Activated gamma-delta T cell treated with Interleukin-2 at 50 U/mL for 16 hours (primary cell): ENCODE measurements around the gene RHOBTB1.
"Not testable (repeated sequence)": the region's sequence is repeated elsewhere in the genome, so short reads cannot be mapped to it uniquely, and the experiment has no call there.

Experiments
- DNase-seq: peaks from one replicate; pipeline ENCODE4 v3.0.0-alpha.2; 2020

The RHOBTB1 gene

DNA sequence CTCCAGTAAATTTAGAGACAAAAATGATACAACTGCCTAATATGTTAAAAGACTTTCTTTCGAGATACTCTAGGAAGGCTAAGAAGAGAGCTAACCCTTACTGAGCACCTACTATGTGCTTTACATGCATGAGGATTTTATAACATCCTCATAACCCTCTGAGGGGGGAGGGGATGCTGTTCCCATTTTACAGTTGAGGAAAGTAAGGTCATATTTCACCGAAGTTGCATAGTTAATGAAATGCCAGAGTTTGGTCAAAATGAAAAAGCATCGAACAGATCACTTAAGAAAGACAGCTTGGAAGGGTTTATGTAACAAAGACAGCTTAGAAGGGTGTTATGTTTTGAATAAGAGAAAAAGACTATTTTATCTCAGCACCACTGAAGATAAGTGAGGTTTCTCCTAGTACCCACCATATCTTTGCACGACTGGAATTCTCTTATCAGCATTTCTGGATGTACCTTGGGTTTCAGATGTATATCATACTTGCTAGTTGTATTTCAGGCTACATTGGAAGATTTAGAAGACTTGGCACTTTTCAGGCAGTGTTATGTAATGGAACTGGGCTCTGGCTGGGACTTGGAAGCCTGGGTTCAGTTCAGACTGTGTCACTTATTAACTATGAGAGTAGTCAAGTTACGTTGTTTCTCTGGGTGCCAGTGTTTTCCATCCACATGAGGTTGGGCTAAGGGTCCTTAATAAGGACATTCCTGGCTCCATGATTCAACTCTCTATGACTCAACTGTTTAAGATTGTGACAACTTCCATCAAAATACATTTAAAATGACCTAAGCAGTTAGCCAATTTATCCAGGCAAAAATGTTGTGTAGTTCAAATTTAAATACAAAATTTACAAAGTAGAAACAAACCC, 6.0 kb downstream of the RHOBTB1 start:
- no peak for DNase-seq

DNA sequence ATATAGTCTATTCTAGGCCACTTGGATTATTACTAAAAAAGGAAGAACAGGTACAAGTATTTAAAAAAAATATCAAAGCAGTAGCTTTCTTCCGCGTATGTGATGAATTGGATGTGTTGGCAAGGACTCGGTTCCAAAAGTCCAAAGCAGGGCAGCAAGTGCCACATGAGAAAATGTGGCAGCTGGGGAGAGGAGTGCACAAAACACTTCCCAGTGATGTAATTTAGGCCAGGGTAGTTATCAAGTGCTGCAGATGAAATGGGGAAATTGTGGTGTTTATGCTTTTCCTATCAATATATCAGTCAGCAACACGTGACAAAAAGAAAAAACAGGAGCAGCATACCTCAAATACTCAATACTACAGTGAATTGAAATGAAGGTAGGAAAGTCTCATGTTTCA, 7.0 kb downstream of the RHOBTB1 start:
- no peak for DNase-seq

DNA sequence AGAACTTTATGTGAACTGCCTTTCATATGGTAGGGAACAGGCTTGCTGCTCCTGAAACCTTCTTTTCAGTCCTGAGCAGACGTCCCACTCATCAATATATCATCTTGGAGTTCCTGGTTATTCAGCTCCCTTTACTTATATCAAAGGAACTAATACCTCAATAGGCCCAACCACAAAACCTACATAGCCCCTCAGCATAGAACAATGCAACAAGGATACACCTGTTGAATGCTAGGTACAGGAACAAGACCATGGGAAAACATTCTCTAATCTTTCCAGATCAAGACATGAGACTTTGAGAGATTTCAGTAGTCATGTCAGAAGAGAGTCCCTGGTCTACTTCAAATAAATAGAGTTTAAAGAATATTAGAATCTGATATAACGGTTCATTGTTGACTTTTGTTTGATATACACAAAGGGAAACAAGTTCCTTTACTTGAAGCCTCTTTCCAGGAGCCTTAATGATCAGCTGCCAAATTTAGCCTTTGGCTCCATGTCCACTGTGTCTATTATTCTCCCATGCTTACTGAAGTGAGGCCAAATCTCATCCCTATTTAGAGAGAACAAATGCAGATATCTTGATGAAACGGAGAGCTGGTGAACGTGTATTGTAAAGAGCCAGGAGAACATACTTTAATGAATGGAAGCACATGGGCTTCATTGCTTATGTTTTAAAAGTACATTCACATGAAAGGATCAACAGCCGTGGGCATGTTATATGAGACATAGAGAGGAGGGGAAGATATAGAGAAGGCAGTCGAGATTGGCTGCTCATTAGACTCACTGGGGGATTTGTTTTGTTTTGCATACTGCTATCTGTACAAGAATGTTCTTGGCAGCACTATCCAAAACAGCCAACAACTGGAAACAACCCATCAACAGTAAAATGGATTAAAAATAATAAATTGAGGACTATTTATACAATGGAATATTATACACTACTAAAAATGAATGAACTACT, 9.5 kb downstream of the RHOBTB1 start:
- no peak for DNase-seq

DNA sequence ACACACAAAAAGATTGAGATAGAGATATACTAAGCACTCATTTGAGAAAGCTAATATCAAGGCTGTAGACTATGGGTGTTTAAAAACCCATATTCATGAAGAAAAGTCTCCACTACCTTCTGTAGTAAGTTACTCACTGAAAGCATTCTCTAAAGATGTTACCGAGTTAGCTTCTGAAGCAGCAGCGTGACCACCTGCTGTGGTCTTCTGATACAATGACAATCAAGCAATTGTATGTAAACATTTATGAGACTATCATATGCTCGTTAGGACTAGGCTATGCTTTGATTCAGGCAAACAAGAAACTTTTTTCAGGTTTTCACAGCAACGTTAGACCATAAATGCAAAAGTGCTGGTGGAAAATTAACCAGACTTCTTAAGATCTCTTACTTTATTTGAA, 11.2 kb downstream of the RHOBTB1 start:
- DNase-seq: no peak

DNA sequence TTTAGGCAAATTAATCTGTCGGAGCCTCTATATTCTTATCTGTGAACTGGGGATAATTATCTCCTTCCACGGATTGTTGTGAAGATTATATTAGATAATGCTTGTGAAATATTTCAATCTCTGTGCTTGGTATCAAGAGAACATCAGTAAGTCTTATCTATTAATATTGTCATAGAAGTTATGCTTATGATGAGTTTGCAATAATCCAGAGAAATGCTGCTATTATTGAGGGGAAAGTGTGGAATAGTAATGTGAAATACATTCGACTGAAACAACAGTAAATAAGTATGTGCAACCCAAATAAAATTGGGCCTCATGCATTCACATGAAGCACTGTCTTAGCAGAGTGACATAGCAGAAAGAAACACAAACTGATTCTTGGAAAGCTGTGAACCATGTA, 13.7 kb downstream of the RHOBTB1 start:
- no peak for DNase-seq

DNA sequence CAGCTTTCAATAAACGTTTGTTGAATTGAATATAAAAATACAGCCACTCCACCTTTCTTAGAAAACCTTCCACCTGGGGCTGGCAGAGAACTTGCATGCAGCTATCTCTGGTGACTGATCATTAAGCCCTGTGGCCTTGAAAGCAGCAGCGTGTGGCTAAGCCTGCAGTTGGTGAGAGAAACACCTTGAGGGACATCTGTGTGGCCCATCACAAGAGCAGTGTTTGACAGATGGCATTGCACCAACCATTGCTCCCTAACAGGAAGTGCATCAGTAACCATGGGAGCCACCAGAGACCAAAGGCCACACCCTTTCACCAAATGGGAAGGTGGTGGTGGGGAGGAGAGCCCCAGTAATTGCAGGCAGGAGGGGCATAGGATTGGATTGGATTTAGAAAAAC, 22.4 kb downstream of the RHOBTB1 start:
- no peak for DNase-seq

DNA sequence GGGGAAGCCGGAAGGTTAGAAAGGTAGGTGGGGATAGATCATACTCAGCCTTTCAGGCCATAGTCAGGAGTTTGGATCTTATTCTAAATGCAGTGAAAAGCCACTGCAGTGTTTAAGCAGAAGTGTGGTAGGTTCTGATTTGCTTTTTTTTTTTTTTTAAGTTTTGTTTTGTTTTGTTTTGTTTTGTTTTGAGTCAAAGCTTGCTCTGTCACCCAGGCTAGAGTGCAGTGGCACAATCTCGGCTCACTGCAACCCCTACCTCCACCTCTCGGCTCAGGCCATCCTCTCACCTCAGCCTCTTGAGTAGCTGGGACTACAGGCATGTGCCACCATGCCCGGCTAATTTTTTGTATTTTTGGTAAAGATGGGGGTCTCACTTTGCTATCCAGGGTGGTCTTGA, 23.5 kb downstream of the RHOBTB1 start:
- DNase-seq: no peak

DNA sequence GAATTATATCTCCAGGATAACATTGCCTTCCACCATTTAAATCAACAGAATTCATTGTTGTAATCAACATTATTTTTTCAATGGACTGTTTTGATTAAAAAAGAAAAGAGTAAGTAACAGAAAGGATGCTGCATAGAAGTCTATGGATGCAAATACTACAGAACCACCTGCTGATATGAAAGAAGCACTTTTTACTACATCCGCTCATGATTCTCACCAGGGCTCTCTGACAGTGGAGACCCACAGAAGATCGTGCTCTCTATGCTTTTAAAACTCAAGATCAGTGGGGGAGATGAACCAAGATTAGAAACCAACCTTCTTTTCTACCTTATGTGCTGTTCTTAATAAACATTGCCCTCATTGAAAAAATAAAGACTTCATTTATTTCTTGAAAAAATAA, 24.4 kb downstream of the RHOBTB1 start:
- DNase-seq: no peak

DNA sequence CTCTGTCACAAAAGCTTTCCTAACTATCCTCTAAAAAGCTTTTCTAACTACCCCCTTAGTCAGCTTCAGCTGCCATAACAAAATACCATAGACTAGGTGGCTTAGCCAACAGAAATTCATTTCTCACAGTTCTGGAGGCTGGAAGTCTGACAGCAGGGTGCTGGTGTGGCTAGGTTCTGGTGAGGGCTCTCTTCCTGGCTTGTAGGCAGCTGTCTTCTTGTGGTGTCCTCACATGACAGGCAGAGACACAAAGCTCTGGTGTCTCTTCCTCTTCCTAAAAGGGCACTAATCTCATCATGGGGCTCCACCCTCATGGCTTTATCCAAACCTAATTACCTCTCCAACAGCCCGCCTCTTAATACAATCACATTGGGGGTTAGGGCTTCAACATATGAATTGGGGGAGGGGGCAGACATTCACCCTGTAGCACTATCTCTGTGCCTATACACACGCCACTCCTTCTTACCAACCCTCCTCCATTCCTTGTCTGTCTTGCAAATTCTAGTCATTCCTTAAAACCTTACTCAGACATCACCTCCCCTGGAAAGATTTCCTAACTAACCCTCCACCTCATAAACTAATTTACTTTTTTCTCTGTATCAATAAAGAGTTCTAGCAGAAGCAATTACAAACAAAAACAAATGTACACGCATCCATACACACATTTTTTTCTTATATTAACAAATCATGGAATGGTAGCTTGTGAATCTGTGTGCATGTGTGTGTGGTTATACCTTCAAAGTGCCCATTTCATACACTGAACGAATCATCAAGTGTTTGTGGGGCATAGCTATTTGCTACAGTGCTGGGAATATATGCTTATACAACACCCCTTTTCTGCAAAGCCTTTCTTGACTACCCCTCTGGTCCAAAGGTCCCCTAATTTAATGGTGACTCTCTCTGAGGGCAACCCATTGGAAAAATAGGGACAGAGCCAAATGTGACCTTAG, 26.4 kb downstream of the RHOBTB1 start:
- no peak for DNase-seq

DNA sequence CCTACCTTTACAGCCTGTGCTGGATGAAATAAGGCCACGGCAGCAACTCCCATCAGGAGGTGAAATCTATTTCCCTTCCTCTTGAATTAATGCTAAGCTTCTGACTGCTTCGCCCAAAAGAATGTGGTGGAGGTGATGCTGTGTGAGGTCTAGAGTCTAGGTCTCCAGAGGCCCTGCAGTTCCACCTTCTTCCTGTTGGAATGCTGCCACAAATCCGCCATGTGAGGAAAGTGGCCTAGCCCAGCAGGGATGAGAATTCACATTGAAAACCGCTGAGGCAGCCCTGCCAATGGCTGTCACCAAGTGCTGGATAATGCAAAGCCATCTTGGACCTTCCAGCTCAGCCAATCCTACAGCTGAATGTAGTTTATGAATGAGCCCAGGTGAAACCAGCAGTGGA, 28.0 kb downstream of the RHOBTB1 start:
- no peak for DNase-seq

DNA sequence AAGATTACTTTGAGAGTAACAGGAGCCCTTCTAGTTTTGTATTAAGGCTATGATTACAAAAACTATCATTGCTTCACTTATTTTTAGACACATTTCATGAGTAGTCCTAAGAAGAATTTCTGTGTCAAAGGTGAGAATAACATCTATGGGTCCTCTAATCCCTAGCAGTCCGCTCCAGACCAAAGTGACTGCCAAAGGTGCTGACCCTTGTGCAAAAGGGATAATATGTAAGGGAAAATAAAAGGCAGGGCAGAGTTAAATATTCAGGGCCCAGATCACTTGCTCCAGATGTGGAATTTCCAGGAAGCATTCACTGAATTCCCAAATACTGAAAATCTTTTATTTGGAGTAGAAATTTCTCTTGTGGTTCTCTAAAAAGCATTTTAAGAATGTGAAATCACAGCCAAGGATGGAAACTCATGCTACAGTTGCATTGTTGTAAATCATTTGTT, 29.3 kb downstream of the RHOBTB1 start:
- no peak for DNase-seq

DNA sequence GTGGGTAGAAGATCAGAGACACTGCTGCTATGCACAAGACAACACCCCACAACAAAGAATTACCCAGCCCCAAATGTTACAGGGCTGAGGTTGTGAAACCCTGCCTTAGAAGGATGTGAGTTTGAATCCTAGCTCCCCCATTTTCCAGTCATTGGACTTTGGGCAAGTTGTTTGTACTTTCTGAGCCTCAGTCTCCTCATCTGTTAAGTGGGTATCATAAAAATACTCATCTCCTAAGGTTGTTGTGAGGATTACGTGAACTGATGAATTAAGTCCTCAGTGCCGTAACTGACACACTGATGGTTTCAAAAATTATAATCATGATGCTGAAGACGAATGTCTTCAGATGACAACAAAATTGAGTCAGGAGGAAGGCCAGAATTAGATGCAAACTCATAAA, 30.3 kb downstream of the RHOBTB1 start:
- DNase-seq: no peak

DNA sequence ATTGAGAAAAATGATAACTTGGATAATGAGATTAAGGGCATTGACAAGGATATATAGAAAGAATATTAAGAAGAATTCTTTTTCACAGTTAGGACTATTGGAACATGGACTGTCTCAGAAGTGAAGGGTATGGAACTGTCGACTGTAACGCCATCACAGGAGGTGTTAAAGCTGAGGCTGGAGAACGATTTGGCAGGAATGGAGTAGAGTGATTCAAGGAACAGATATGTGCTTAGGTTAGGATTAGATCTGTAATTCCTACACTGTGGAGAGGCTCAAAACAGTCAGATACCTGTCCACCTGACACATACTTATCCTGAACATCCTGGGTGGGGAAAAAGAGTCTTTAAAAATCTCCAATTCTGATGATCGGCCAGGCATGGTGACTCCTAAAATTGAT, 30.9 kb downstream of the RHOBTB1 start:
- no peak for DNase-seq

DNA sequence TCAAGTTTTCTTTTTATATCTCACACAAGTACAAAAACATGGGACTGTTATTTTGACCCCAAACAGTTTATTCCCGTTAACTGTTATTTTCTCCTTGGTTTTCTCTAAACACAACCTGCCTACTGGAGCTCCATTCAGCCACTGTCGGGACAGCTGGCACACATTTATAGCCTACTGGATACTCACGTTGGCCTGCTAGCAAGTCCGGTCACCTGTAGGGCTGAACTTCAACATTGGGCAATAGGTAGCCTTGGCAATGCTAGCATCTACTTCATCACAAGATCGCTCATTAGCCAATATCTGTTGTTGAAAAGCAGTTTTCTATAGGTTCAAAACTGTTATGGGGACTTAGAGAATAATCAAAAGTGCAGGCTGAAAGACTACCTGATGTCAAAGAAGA, 32.3 kb downstream of the RHOBTB1 start:
- DNase-seq: no peak

DNA sequence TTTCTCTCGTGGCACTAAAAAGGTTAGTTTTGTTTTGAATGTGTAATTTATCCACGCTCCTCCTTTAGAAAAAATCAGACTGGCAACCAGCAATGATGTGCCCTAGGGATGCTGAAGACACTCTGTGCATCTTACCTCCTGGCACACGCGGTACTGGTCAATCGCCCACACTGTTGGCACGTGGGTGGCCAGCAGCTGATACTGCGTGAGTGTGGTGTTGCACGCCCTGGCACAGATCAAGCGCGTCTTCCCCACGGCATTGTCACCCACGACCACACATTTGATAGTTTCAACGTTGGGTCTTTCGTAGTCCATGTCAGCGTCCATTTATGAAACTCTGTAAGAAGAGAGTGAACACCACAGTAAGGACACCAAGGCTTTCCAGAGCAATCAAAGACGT, 32.8 kb downstream of the RHOBTB1 start:
- no peak for DNase-seq

DNA sequence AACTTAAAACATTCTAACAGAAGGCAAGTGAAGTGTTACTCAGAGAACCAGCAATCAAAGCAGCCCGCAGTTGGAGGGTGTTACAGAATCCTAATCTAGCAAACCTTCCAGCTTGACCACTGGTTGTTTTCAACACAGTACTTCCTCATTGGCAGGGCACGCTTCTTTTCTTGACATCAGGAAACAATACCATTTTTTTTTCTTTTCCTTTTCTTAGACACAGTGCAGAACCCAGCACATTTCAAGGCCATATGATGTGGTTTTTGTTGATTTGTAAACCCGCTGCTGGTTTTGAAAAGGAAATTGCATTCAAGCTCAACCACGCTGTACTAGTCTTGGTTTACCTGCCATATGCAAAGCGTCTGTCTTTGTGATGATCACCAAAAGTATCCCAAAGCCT, 33.4 kb downstream of the RHOBTB1 start:
- DNase-seq: no peak

DNA sequence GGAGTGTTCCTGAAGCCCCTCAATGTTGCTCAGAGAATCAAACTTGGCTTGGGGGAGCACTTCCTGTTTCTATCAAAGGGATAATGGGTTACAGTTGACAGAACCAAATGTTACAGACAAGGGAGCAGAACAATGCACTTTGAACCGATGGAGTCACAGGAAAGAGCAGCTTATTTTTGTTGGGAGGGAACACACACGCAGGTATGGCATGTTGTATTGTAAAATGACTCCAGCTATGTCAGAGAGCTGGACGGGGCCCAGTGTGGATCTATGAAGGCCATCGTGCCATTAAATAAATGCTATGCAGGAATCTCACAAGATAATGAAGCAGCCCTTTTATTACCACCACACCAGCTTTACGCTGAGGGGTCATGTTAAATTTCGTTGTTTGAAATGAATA, 35.1 kb downstream of the RHOBTB1 start:
- DNase-seq: no peak

DNA sequence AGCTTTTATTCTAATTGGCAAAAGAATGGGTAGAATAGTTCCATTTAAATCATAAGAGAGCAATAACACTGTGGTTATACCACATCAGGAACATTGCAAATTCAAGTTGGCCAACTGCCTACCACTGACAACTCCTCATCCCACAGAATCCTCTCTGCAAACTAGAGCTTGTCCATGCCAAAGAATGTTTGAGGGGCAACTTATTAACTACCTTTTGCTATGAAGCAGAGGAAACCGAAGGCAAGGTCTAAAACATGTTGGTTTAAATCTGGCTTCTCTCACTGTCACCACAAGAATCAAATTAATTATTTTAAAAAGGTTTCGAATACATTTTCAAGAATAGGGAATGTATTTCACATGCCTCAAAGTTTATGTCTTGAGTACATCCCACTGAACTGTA, 36.0 kb downstream of the RHOBTB1 start:
- no peak for DNase-seq

DNA sequence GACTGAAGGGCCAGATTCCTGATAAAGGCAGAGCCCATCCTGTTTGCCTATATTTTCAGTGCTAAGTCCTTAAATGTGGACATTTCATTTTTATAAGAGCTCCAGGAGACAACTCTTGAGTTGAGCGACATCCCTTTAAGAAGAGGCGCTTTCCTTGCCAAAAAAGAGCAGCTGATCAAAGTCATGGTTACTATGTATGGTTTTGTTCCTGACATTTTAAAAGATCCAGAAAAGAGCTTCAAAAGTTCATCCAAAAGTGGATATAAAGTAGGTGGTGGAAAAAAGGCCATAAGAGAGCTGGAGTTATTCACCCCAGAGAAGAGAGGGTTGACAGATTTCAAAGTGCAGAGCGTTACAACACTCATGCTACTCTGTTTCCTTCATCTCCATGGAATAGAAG, 36.7 kb downstream of the RHOBTB1 start:
- no peak for DNase-seq

DNA sequence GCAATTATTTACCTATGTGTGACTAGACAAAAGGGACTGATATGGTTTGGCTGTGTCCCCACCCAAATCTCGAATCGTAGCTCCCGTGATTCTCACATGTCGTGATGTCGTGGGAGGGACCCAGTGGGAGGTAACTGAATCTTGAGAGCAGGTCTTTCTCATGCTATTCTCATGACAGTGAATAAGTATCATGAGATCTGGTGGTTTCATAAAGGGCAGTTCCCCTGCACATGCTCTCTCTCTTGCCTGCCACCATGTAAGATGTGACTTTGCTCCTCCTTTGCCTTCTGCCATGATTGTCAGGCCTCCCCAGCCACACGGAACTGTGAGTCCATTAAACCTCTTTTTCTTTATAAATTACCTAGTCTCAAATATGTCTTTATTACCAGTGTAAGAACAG, 37.2 kb downstream of the RHOBTB1 start:
- DNase-seq: not testable (repeated sequence)

DNA sequence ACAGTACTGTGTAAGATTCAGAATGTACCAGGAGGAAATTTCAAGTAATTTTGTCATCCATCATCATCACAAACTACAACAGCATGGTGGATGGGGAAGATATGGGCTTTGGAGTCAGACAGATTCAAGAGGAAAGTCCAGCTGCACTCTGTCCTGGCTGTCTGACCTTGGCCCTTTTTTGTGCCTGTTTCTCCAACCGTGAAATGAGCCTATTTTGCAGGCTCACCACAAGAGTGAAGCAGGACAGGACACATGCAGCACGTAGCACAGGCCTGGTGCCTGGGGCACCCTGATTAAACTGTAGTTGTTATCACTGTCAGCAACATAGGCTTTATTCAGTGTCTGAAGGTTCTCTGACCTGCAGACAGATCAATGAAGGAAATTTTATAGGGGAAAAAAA, 37.6 kb downstream of the RHOBTB1 start:
- DNase-seq: no peak

DNA sequence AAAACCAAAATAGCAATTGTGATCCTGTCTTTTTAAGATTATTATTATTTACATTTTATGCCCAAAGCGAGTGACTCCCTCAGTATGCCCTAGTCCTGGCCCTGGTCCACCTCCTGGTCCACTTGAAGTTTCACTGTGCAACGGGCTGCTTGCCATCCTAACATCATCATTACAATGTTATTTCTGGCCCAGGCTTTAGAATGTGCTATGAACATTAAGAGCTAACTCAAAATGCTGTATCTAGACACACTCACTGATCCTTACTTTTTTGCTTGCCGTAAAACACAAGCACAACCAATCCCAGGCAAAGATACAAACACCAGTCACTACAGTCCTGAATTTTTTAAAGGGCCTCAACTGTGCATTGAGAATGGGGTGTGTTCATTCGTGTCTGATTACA, 38.4 kb downstream of the RHOBTB1 start:
- DNase-seq: no peak

DNA sequence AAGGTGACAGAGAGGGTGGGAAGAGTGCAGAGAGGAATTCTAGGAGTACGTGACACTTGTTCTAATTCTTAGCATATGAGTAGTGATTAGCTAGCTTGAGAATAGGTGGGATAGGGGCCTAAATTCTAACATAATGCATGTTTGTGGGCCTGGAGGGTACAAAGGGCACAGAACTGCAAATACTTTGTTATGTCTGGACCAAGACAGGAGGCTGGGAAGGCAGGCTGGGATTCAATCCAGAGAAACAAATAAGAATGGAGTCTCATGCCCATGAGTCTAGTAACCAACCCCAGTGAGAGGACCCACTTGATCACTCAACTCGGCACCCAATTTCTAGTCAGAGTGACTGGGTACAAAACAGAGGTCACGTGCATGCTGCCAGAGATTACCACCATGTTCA, 40.9 kb downstream of the RHOBTB1 start:
- DNase-seq: no peak
